ENCODE measurements around the gene VEGFA. TPM values are rescaled to one million over a fixed set of nuclear protein-coding genes. Genes with fewer than 3 reads are reported as not detected.

VEGFA gene
- total and polyA plus RNA-seq, 2 of the 8 experiments (the other 6 are each of a cell fraction or from before 2014, with no cell fraction given), result 42.2 to 58.5 TPM

DNA sequence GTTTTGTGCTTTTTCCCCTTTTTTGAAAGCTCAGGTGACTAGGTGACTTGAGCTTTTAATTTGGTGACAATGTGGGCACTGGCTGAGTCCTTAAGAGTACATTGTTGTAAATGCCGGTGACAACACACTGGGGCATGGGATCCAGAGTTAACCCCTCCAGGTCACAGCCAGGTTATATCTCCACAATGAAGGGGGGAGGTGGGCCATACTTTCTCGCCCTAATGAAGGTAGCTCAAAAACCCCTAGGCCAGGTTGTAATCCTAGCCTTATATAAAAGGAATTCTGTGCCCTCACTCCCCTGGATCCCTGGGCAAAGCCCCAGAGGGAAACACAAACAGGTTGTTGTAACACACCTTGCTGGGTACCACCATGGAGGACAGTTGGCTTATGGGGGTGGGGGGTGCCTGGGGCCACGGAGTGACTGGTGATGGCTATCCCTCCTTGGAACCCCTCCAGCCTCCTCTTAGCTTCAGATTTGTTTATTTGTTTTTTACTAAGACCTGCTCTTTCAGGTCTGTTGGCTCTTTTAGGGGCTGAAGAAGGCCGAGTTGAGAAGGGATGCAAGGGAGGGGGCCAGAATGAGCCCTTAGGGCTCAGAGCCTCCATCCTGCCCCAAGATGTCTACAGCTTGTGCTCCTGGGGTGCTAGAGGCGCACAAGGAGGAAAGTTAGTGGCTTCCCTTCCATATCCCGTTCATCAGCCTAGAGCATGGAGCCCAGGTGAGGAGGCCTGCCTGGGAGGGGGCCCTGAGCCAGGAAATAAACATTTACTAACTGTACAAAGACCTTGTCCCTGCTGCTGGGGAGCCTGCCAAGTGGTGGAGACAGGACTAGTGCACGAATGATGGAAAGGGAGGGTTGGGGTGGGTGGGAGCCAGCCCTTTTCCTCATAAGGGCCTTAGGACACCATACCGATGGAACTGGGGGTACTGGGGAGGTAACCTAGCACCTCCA lies 2.2 kb upstream of the VEGFA start:
- FAIRE-seq (no peak), DNase-seq (ENCODE audit: low read depth in 1 of 2, low spot score in 2 of 2) (no peak)
- no peaks in the 10 kb centered on the region for H3K36me3 ChIP-seq (ENCODE audit: control insufficient read depth in 2 of 4, insufficient read depth in 4 of 4, low read length in 3 of 4)
- no peak overlapping the region for H4K8ac ChIP-seq (ENCODE audit: extremely low read depth, insufficient read depth, low read length)
- no peak overlapping the region for H3K9ac ChIP-seq (replicated peaks in 1 of 4; ENCODE audit: extremely low read depth in 1 of 4, low read depth in 3 of 4, low read length in 3 of 4)
- peaks cover 0 to 19% (median 9%) of the 10 kb centered on the region in 4 experiments; a peak in 6 of 7 replicates for H3K4me1 ChIP-seq (replicated peaks in 1 of 4; ENCODE audit: control insufficient read depth in 3 of 4, insufficient read depth in 4 of 4, low read length in 3 of 4)
- H4K91ac ChIP-seq (replicated peaks; ENCODE audit: insufficient read length, low read length), result peak overlapping the region; percentile 8
- no peak overlapping the region for H4K5ac ChIP-seq (ENCODE audit: insufficient read length, low read depth, low read length)
- H3K27ac ChIP-seq (ENCODE audit: low read depth, low read length), result no peak overlapping the region
- H3K56ac ChIP-seq (replicated peaks; ENCODE audit: insufficient read length, low read depth, low read length), result no peak overlapping the region
- H3K4ac ChIP-seq (replicated peaks; ENCODE audit: insufficient read length, low read depth, low read length), result no peak overlapping the region
- H3K14ac ChIP-seq (ENCODE audit: insufficient read length), result no peak overlapping the region
- TF ChIP-seq, protein P1, sequence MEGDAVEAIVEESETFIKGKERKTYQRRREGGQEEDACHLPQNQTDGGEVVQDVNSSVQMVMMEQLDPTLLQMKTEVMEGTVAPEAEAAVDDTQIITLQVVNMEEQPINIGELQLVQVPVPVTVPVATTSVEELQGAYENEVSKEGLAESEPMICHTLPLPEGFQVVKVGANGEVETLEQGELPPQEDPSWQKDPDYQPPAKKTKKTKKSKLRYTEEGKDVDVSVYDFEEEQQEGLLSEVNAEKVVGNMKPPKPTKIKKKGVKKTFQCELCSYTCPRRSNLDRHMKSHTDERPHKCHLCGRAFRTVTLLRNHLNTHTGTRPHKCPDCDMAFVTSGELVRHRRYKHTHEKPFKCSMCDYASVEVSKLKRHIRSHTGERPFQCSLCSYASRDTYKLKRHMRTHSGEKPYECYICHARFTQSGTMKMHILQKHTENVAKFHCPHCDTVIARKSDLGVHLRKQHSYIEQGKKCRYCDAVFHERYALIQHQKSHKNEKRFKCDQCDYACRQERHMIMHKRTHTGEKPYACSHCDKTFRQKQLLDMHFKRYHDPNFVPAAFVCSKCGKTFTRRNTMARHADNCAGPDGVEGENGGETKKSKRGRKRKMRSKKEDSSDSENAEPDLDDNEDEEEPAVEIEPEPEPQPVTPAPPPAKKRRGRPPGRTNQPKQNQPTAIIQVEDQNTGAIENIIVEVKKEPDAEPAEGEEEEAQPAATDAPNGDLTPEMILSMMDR (IDR thresholded peaks at IDR 0.05; ENCODE audit: control extremely low read depth in 1 of 3, insufficient read depth in 1 of 3, low read depth in 1 of 3, low read length in 3 of 3), result no peak
- TF ChIP-seq POU5F1 (IDR thresholded peaks at IDR 0.05; ENCODE audit: low read depth, low read length), result no peak
- peak overlapping the region; percentile 90; the same call in 1 of the 2 replicates for H2BK12ac ChIP-seq (ENCODE audit: low read depth, low read length)
- POLR2A ChIA-PET (ENCODE audit: partially characterized antibody), result interaction anchor here (1.0 to 4.2 kb wide), 6 partner anchors 25 to 182 kb away, joined by 3 to 38 read pairs (median 10); partner anchors contain the start of gene GTPBP2
- CTCF ChIA-PET (ENCODE audit: partially characterized antibody), result interaction anchor here (0.6 to 4.6 kb wide), 48 partner anchors 9 to 314 kb away, joined by 3 to 88 read pairs (median 6); partner anchors contain the start of genes MRPS18A and RSPH9
- H4K20me1 ChIP-seq (replicated peaks in 1 of 2; ENCODE audit: control insufficient read depth in 1 of 2, insufficient read depth in 2 of 2, low read length in 2 of 2), result no peaks in the 10 kb centered on the region
- H3K79me1 ChIP-seq (ENCODE audit: low read depth, low read length), result no peaks in the 10 kb centered on the region
- peaks cover 0 to 23% of the 10 kb centered on the region in 2 experiments; a peak in 2 of 4 replicates for H3K79me2 ChIP-seq (ENCODE audit: control insufficient read depth in 1 of 2, insufficient read depth in 2 of 2, low read length in 2 of 2)
- no peak overlapping the region for H2AFZ ChIP-seq (ENCODE audit: low read length)
- no peak overlapping the region for H3K23ac ChIP-seq (ENCODE audit: insufficient read length)
- H2BK5ac ChIP-seq (ENCODE audit: low read depth, low read length), result peak overlapping the region; percentile 71; the same call in 1 of the 2 replicates
- no peaks in the 10 kb centered on the region for H3K9me3 ChIP-seq (ENCODE audit: insufficient read depth in 2 of 2, low read depth in 1 of 2, low read length in 1 of 2)
- H2BK15ac ChIP-seq (ENCODE audit: low read length), result peak overlapping the region; percentile 74; the same call in 1 of the 2 replicates
- 88% methylated on average over 8 of the region's 8 CpGs; no CpG with 5 or more reads in 1 of the 2 experiments for WGBS, 2 experiments (ENCODE audit: extremely low coverage in 1 of 2, insufficient coverage in 1 of 2, insufficient read length in 1 of 2, insufficient replicate concordance in 2 of 2, low coverage in 1 of 2, low lambda C conversion rate in 2 of 2, missing lambda C conversion rate in 1 of 2)
- H3K27me3 ChIP-seq (replicated peaks in 1 of 4; ENCODE audit: control insufficient read depth in 3 of 4, extremely low read depth in 1 of 4, insufficient read depth in 3 of 4, low read length in 3 of 4), result peaks cover 0 to 7% (median 0%) of the 10 kb centered on the region in 4 experiments; a peak in 1 of 7 replicates
- peak overlapping the region; percentile 67; the same call in 1 of the 2 replicates for H3K18ac ChIP-seq (ENCODE audit: extremely low read depth, low read length)
- peak overlapping the region; percentile 1 to 38; a peak in 1 of 4 replicates for H3K4me2 ChIP-seq (ENCODE audit: insufficient read depth in 1 of 2, low read depth in 2 of 2, low read length in 2 of 2)
- no peak overlapping the region for H2AK5ac ChIP-seq (ENCODE audit: low read depth, low read length)
- H2BK120ac ChIP-seq (replicated peaks; ENCODE audit: low read depth, low read length), result no peak overlapping the region
- peaks cover 7% of the 10 kb centered on the region for H3K23me2 ChIP-seq (ENCODE audit: low read depth, low read length)
- H2BK20ac ChIP-seq (ENCODE audit: low read length), result no peak overlapping the region; the same call in 1 of the 2 replicates
- H3K4me3 ChIP-seq (ENCODE audit: extremely low read depth in 1 of 4, insufficient read depth in 2 of 4, low read depth in 3 of 4, low read length in 4 of 4), result no peak overlapping the region
